Parathyroid adenoma (tissue), 2 donors: ENCODE data around the gene BOK.
"Not testable (repeated sequence)": the region's sequence is repeated elsewhere in the genome, so short reads cannot be mapped to it uniquely, and the experiment has no call there.

Experiments used
- H2AFZ ChIP-seq: fragments of 300-600 bp; sonication (generic); one replicate; pipeline ENCODE4 v1.7.0; 2017; ENCODE audit warnings: antibody characterized with exemption, mild to moderate bottlenecking
- H3K27ac ChIP-seq: fragments of 300-600 bp; sonication (generic); one replicate; pipeline ENCODE4 v1.7.0; 2017
- H3K27me3 ChIP-seq: fragments of 300-600 bp; sonication (generic); one replicate; pipeline ENCODE4 v1.7.0; 2017; ENCODE audit warnings: low read length; ENCODE audit not compliant: control insufficient read depth, insufficient read depth
- H3K36me3 ChIP-seq: fragments of 300-600 bp; sonication (generic); one replicate; pipeline ENCODE4 v1.7.0; 2017; ENCODE audit warnings: low read length; ENCODE audit not compliant: control insufficient read depth, insufficient read depth
- H3K4me1 ChIP-seq: fragments of 300-600 bp; sonication (generic); one replicate; pipeline ENCODE4 v1.7.0; 2017; ENCODE audit warnings: control low read depth
- H3K4me2 ChIP-seq: fragments of 300-600 bp; sonication (generic); one replicate; pipeline ENCODE4 v1.7.0; 2017; ENCODE audit warnings: low read length
- H3K4me3 ChIP-seq: fragments of 300-600 bp; sonication (generic); one replicate; pipeline ENCODE4 v1.7.0; 2017; ENCODE audit warnings: low read depth, low read length
- H3K79me2 ChIP-seq: fragments of 300-600 bp; sonication (generic); one replicate; pipeline ENCODE4 v1.7.0; 2017; ENCODE audit warnings: control low read depth
- H3K9ac ChIP-seq: fragments of 300-600 bp; sonication (generic); one replicate; pipeline ENCODE4 v1.7.0; 2017; ENCODE audit warnings: mild to moderate bottlenecking
- H3K9me3 ChIP-seq: fragments of 300-600 bp; sonication (generic); one replicate; pipeline ENCODE4 v1.7.0; 2017; ENCODE audit warnings: low read length; ENCODE audit not compliant: control insufficient read depth
- CTCF ChIP-seq: fragments of 300-600 bp; sonication (generic); IDR thresholded peaks from one replicate; pipeline ENCODE4 v1.7.0; 2017; ENCODE audit warnings: antibody characterized with exemption, mild to moderate bottlenecking
- donor health status: primary hyperparathyroidism.

The BOK gene

GRCh38 chr2:241564596-241565410 lies 6.3 kb downstream of the BOK start:
- TF ChIP-seq CTCF = no peak
- H3K27ac ChIP-seq = no peak overlapping the region
- no peaks in the 10 kb centered on the region for H3K79me2 ChIP-seq
- no peak overlapping the region for H3K4me2 ChIP-seq
- H3K4me1 ChIP-seq = no peaks in the 10 kb centered on the region
- H3K27me3 ChIP-seq = no peaks in the 10 kb centered on the region
- no peak overlapping the region for H2AFZ ChIP-seq
- no peak overlapping the region for H3K9ac ChIP-seq
- H3K36me3 ChIP-seq = no peaks in the 10 kb centered on the region
- H3K9me3 ChIP-seq = no peaks in the 10 kb centered on the region
- H3K4me3 ChIP-seq = no peak overlapping the region

- Histone ChIP-seq H3K4me1 (no peaks in the 10 kb centered on the region), H2AFZ (no peak overlapping the region), H3K27ac (no peak overlapping the region), H3K27me3 (no peaks in the 10 kb centered on the region), H3K4me3 (no peak overlapping the region), H3K79me2 (no peaks in the 10 kb centered on the region), H3K9me3 (no peaks in the 10 kb centered on the region), H3K36me3 (no peaks in the 10 kb centered on the region), H3K9ac (no peak overlapping the region), H3K4me2 (no peak overlapping the region)
- TF ChIP-seq CTCF = no peak
Observed at GRCh38 chr2:241565411-241565810, 6.9 kb downstream of the BOK start.

GRCh38 chr2:241566021-241566420 lies 7.5 kb downstream of the BOK start:
- not testable (repeated sequence) for H3K27ac ChIP-seq, H3K36me3 ChIP-seq, H3K4me2 ChIP-seq, H3K79me2 ChIP-seq, H3K9ac ChIP-seq, H2AFZ ChIP-seq, H3K9me3 ChIP-seq, H3K4me3 ChIP-seq, H3K27me3 ChIP-seq, H3K4me1 ChIP-seq

- H3K4me2 ChIP-seq = no peak overlapping the region
- no peaks in the 10 kb centered on the region for H3K4me1 ChIP-seq
- no peak overlapping the region for H3K27ac ChIP-seq
- no peaks in the 10 kb centered on the region for H3K36me3 ChIP-seq
- no peak overlapping the region for H2AFZ ChIP-seq
- no peak for TF ChIP-seq CTCF
- H3K9me3 ChIP-seq = no peaks in the 10 kb centered on the region
- H3K9ac ChIP-seq = no peak overlapping the region
- no peaks in the 10 kb centered on the region for H3K27me3 ChIP-seq
- no peaks in the 10 kb centered on the region for H3K79me2 ChIP-seq
- no peak overlapping the region for H3K4me3 ChIP-seq
Observed at GRCh38 chr2:241566468-241566867, 7.9 kb downstream of the BOK start.

GRCh38 chr2:241567266-241567665 lies 8.7 kb downstream of the BOK start:
- not testable (repeated sequence) for H3K36me3 ChIP-seq, H3K4me2 ChIP-seq, H3K79me2 ChIP-seq, H3K27ac ChIP-seq, H3K4me1 ChIP-seq, H2AFZ ChIP-seq, H3K27me3 ChIP-seq, H3K4me3 ChIP-seq, H3K9me3 ChIP-seq, H3K9ac ChIP-seq

- H3K4me2 ChIP-seq = no peak overlapping the region
- no peaks in the 10 kb centered on the region for H3K79me2 ChIP-seq
- H3K27ac ChIP-seq = no peak overlapping the region
- H3K9ac ChIP-seq = no peak overlapping the region
- no peak overlapping the region for H3K4me3 ChIP-seq
- no peaks in the 10 kb centered on the region for H3K36me3 ChIP-seq
- no peaks in the 10 kb centered on the region for H3K9me3 ChIP-seq
- no peaks in the 10 kb centered on the region for H3K27me3 ChIP-seq
- H3K4me1 ChIP-seq = no peaks in the 10 kb centered on the region
- no peak for TF ChIP-seq CTCF
- no peak overlapping the region for H2AFZ ChIP-seq
Observed at GRCh38 chr2:241567776-241568175, 9.2 kb downstream of the BOK start.
